Body of pancreas (tissue), 4 donors: ENCODE results near the gene GALP. TPM values are rescaled to one million over a fixed set of nuclear protein-coding genes. Genes with fewer than 3 reads are reported as not detected.
"Not testable (repeated sequence)": the region's sequence is repeated elsewhere in the genome, so short reads cannot be mapped to it uniquely, and the experiment has no call there.

ENCODE experiments used
- ATAC-seq: fragments of 150-250 bp; one replicate; pipeline ENCODE4 v1.9.1; 2016
- DNase-seq, 4 donors: peaks; one replicate each; pipeline ENCODE4 v3.0.0-alpha.2; 2019
- H3K27ac ChIP-seq, 4 donors: fragments of 200-600 bp; sonication (generic); 1 replicate in 3 of 4; 2 replicates in 1 of 4; pipeline versions ENCODE4 v1.5.1 to v1.6.1; 2016 to 2019; ENCODE audit warnings: mild to moderate bottlenecking in 1 of 4, mixed read lengths in 1 of 4, moderate library complexity in 1 of 4
- H3K27me3 ChIP-seq, 2 donors: fragments of 200-600 bp; sonication (generic); one replicate each; pipeline ENCODE4 v1.6.0; 2016; ENCODE audit warnings: mild to moderate bottlenecking in 1 of 2
- H3K36me3 ChIP-seq, 2 donors: fragments of 200-600 bp; sonication (generic); replicated peaks in 1 of 2; 2 replicates each; pipeline ENCODE4 v1.5.1; 2016; ENCODE audit warnings: low read depth in 2 of 2; ENCODE audit not compliant: insufficient read depth in 1 of 2
- H3K4me1 ChIP-seq: fragments of 200-600 bp; sonication (generic); one replicate; pipeline ENCODE4 v1.6.0; 2016
- H3K4me3 ChIP-seq, 2 donors: fragments of 200-600 bp; sonication (generic); 1 replicate in 1 of 2; 2 replicates in 1 of 2; pipeline ENCODE4 v1.5.1; 2016 to 2019
- H3K9me3 ChIP-seq, 3 donors: fragments of 200-600 bp; sonication (generic); 1 replicate in 2 of 3; 2 replicates in 1 of 3; pipeline ENCODE4 v1.5.1; 2016
- CTCF ChIP-seq, 7 experiments: fragments of 450-650 bp in 4 of 7; fragments of 200-600 bp in 3 of 7; sonication (generic) in 3 of 7; IDR thresholded peaks; one replicate each; pipeline ENCODE4 v1.5.1; 2016 to 2019; ENCODE audit warnings: antibody characterized with exemption in 7 of 7
- POLR2A ChIP-seq, 3 donors: fragments of 450-650 bp; IDR thresholded peaks; one replicate each; pipeline ENCODE4 v1.6.1; 2016; ENCODE audit warnings: antibody characterized with exemption in 3 of 3, mild to moderate bottlenecking in 2 of 3
- WGBS, 2 donors: methylation state at CpG; one replicate each; pipeline ENCODE4 v1.1.5; 2017; 5-methylcytosine and 5-hydroxymethylcytosine counted together
- intact Hi-C: fragments of 100-400 bp; cut with DNase I; formaldehyde crosslinking; loops from one replicate; pipeline ENCODE4 v1.15.1; 2023
- total RNA-seq, 2 donors: library from RNA; depleted of rRNA; stranded (reverse); fragments of >200 nt; gene quantifications; one replicate each; pipeline ENCODE4 v1.1.0, GENCODE V29; 2016

The GALP gene
- total RNA-seq, 2 donors from 2014 or later, result not detected

GRCh38 chr19:56174550-56174949, 1.3 kb upstream of the GALP start:
- Histone ChIP-seq H3K4me3 (no peak overlapping the region), H3K36me3 (no peaks in the 10 kb centered on the region), H3K4me1 (peaks cover 14% of the 10 kb centered on the region), H3K27me3 (no peaks in the 10 kb centered on the region), H3K27ac (no peak overlapping the region), H3K9me3 (no peaks in the 10 kb centered on the region)
- intact Hi-C loops, result no loop called here
- ATAC-seq (no peak), DNase-seq (no peak)
- TF ChIP-seq CTCF (IDR thresholded peaks at IDR 0.05) (no peak), POLR2A (IDR thresholded peaks at IDR 0.05) (no peak)
- 36 to 38% methylated on average over 11 of the region's 11 CpGs for WGBS, 2 donors

- not testable (repeated sequence) for DNase-seq
Observed at GRCh38 chr19:56176310-56176709, 502 bp downstream of the GALP start.

GRCh38 chr19:56176881-56177280, 1.1 kb downstream of the GALP start:
- Histone ChIP-seq H3K36me3 (no peaks in the 10 kb centered on the region), H3K4me3 (no peak overlapping the region), H3K27ac (no peak overlapping the region), H3K27me3 (no peaks in the 10 kb centered on the region), H3K4me1 (peaks cover under 1% of the 10 kb centered on the region), H3K9me3 (no peaks in the 10 kb centered on the region)
- 65 to 75% methylated on average over 18 of the region's 18 CpGs for WGBS, 2 donors
- no peak for TF ChIP-seq POLR2A (IDR thresholded peaks at IDR 0.05)
- TF ChIP-seq CTCF (IDR thresholded peaks at IDR 0.05), result no peak
- intact Hi-C loops, result no loop called here
- DNase-seq, result no peak
- no peak for ATAC-seq

More at GRCh38 chr19:56176310-56176709, 502 bp downstream of the GALP start:
- H3K9me3 ChIP-seq, intact Hi-C loops, H3K4me3 ChIP-seq, H3K4me1 ChIP-seq, ATAC-seq, H3K27ac ChIP-seq, H3K27me3 ChIP-seq, H3K36me3 ChIP-seq: not testable (repeated sequence)
- 0 to 52% methylated on average over 1 to 11 of the region's 11 CpGs for WGBS, 2 donors

- intact Hi-C loops, result no loop called here
Observed at GRCh38 chr19:56177564-56178243, 1.9 kb downstream of the GALP start.

GRCh38 chr19:56189785-56190184, 14.0 kb downstream of the GALP start:
- no peaks in the 10 kb centered on the region for H3K36me3 ChIP-seq
- H3K27ac ChIP-seq, result no peak overlapping the region
- no peak for ATAC-seq

More at GRCh38 chr19:56177564-56178243, 1.9 kb downstream of the GALP start:
- H3K27ac ChIP-seq, result no peak overlapping the region
- no peaks in the 10 kb centered on the region for H3K27me3 ChIP-seq
- TF ChIP-seq POLR2A (IDR thresholded peaks at IDR 0.05) (no peak), CTCF (IDR thresholded peaks at IDR 0.05) (no peak)
- DNase-seq, result no peak
- WGBS, 2 donors, result 41 to 56% methylated on average over 11 of the region's 11 CpGs
- no peak for ATAC-seq
- H3K4me1 ChIP-seq, result no peaks in the 10 kb centered on the region
- H3K4me3 ChIP-seq, result no peak overlapping the region
- no peaks in the 10 kb centered on the region for H3K9me3 ChIP-seq
- no peaks in the 10 kb centered on the region for H3K36me3 ChIP-seq

More at GRCh38 chr19:56189785-56190184, 14.0 kb downstream of the GALP start:
- Histone ChIP-seq H3K9me3 (no peaks in the 10 kb centered on the region), H3K4me1 (no peaks in the 10 kb centered on the region), H3K4me3 (no peak overlapping the region), H3K27me3 (no peaks in the 10 kb centered on the region)
- no peak for TF ChIP-seq CTCF (IDR thresholded peaks at IDR 0.05)
- no peak for TF ChIP-seq POLR2A (IDR thresholded peaks at IDR 0.05)
- intact Hi-C loops, result no loop called here
- 77 to 84% methylated on average over 16 to 17 of the region's 17 CpGs for WGBS, 2 donors
- no peak for DNase-seq
